GM19438 (cell line): ENCODE measurements around the gene HEBP1.

Experiments used
- ATAC-seq: cut with Tn5 transposase; IDR thresholded peaks from one replicate; pipeline ENCODE4 v1.9.1; 2021; ENCODE audit warnings: low read depth; ENCODE audit not compliant: unreplicated experiment

The HEBP1 gene

GRCh38 chr12:12992418-12993130 lies 7.5 kb downstream of the HEBP1 start:
- no peak for ATAC-seq

DNA sequence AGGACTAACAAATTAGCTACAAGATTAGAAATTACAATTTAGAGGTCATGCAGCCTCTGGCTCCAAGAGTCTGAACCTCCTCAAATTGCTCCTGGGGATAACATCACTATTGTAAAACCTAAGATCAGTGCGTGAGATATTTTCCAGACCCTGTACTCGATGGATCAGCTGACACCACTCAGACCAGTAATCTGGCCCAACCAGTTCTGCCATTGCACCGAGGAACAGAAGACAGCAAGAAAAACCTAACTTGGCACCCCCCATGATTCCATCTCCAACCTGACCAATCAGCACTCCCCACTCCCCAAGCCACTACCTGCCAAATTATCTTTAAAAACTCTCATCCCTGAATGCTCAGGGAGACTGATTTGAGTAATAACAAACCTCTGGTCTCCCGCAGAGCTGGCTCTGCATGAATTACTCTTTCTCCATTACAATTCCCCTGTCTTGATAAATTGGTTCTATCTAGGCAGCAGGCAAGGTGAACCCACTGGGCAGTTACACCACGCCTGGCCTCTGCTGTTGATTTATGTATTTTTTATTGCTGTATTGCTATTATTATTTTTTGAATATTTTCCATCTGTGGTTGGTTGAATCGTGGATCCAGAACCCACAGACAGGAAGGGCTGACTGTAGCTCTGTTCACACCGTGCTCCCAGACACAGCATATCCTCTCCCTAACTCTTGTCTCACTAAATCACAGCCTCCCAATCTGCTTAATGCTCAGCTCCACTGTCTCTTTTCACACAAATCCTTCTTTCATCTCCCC lies 9.2 kb downstream of the HEBP1 start:
- no peak for ATAC-seq

DNA sequence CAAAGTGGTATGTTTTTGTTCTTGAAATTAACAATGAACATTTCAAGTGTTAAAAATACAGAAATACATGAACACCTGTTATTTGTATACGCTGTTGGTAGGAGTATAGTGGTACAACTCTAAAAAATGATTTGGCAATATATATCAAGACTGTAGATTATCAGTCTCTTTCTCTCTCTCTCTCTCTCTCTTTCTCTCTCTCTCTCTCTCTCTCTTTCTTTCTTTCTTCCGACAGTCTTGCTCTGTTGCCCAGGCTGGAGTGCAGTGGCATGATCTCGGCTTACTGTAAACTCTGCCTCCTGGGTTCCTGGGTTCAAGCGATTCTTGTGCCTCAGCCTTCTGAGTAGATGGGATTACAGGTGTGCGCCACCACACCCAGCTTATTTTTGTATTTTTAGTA lies 12.6 kb downstream of the HEBP1 start:
- ATAC-seq = no peak

DNA sequence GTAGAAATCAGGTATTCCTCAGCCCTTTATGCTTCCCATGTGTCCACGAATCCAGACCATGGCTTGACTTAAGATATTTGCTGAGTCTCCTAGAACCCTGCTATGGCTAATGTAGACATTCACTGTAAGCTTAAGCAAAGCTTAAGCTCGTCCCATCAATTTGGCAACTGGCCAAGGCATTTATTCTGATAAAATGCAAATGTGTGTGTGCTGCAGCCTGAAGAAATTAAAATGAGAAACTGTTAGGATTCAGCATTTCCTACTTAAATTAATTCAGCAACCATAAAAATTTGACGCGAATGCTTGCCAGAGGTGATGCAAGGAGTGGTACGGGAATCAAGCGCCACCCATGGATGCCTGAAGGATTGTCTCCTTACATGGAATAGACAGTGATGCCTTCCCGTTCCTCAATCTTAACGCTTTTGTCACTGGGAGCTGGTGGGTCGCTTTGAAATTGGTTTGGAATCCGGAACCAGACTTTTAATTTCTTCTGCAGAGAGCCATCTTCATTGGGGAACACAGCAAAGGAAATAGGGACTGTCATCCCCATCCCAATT lies 13.2 kb downstream of the HEBP1 start:
- ATAC-seq = no peak

- ATAC-seq = no peak
Observed at GRCh38 chr12:12985817-12986408, 14.2 kb downstream of the HEBP1 start.

- ATAC-seq = no peak
Observed at GRCh38 chr12:12984149-12984548, 15.9 kb downstream of the HEBP1 start.

- no peak for ATAC-seq
Observed at GRCh38 chr12:12983420-12984035, 16.5 kb downstream of the HEBP1 start.

- no peak for ATAC-seq
Observed at GRCh38 chr12:12982331-12982730, 17.7 kb downstream of the HEBP1 start.

- ATAC-seq = no peak
Observed at GRCh38 chr12:12979731-12980259, 20.3 kb downstream of the HEBP1 start.

DNA sequence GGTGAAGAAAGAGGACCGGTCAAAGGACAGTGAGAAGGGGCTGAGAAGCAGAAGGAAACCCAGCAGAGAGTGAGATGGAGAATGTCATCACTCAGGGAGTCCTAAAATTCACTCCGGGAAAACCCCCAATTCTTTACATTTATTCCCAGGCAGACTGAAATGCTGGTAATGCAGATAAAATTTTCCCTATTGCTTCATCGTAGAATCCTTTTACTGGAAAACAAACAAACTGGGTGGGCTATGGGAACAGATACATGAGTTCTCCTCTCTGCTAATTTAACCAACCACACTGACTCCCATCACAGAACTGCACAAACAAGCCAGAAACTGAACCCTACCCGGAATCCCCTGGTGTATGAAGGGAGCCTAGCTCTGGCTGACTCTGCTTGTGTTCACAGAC lies 20.9 kb downstream of the HEBP1 start:
- no peak for ATAC-seq

DNA sequence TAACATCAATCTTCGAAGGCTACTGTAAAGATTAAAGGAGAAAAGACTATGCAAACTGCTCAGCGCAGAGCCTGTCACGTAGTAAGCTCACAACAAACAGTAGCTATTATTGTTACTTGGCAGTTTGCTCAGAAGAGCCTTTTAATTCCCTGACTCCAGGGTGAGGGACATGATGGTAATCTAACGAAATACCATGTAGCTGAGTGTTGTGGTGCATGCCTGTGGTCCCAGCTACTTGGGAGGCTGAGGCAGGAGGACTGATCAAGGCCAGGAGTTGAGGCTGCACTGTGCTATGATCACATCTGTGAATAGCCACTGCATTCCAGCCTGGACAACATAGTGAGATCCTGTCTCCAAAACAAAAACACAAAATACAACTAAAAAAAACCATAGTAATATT lies 22.8 kb downstream of the HEBP1 start:
- no peak for ATAC-seq

GRCh38 chr12:12976366-12976765 lies 23.7 kb downstream of the HEBP1 start:
- ATAC-seq = no peak

DNA sequence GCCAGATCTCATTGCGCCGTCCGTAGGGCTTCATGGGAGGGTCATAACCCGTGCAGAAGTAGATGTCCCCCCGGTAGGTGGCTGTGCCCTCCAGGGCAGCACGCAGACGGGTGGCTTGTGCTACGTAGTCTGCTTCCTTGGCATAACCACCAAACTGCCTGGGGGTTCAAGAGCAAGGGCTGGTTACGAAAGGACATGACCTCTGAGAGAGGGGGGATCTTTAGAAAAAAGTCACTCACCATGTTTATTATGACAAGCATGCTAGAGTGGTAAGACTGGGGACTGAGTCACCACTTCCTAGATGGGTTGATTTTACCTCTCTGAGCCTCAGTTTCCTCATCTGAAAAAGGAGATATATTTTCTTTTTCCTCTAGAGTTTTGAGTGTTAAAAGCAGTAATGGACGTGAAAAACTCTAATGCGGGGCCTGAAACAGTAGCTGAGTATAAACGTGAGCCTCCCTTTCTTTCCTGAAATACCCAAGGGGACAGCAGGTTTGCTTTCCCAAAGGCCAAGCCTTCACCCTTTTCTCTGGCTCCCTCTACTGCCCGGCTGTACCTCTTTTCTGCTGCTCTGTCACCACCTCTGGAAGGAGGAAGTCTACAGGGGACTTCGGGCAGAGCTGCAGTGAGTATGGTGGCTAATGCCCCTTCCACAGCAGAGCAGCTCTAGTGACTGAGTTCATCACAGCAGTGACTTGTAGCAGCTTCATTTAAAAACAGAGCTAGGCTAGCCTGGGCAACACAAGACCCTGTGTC lies 24.6 kb downstream of the HEBP1 start:
- no peak for ATAC-seq

GRCh38 chr12:12974211-12974610 lies 25.9 kb downstream of the HEBP1 start:
- no peak for ATAC-seq

- no peak for ATAC-seq
Observed at GRCh38 chr12:12973019-12973418, 27.0 kb downstream of the HEBP1 start.

- no peak for ATAC-seq
Observed at GRCh38 chr12:12965836-12966235, 34.2 kb downstream of the HEBP1 start.

GRCh38 chr12:12964255-12964654 lies 35.8 kb downstream of the HEBP1 start:
- no peak for ATAC-seq

DNA sequence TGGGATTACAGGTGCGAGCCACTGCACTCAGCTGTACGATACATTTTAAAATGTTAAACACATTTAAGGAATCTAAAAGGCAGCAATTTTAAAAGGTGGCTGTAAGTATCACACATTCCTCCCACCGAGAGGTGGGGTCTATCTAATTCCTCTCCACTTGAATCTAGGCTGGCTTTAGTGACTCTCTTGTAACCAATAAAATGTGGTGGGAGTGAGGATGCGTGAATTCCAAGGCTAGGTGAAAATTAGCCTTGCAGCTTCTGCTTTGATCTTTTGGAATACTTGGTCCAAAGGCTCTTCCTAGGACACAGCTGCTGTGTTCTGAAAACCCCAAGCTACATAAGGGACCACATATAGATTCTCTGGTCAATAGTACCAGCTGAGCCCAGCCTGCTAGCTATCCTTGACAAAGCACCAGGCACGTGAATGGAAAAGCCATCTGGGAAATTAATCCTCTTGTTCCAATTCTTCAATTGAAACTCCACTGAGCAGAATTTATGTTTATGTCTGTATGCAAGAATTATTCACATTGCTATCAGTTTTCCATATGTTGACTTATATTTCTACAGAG lies 39.3 kb downstream of the HEBP1 start:
- ATAC-seq = no peak

- no peak for ATAC-seq
Observed at GRCh38 chr12:12958886-12959285, 41.2 kb downstream of the HEBP1 start.
